NCI-H187 treated with DMSO at 0.1 percent for 48 hours (cell line): ENCODE measurements around the gene RAB42.
"Not testable (repeated sequence)": the region's sequence is repeated elsewhere in the genome, so short reads cannot be mapped to it uniquely, and the experiment has no call there.

Experiments
- DNase-seq: peaks from one replicate; lab custom pipeline; 2025; lab: John Stamatoyannopoulos, UW

RAB42 gene

GRCh38 chr1:28586585-28587391, 5.3 kb upstream of the RAB42 start:
- not testable (repeated sequence) for DNase-seq

DNA sequence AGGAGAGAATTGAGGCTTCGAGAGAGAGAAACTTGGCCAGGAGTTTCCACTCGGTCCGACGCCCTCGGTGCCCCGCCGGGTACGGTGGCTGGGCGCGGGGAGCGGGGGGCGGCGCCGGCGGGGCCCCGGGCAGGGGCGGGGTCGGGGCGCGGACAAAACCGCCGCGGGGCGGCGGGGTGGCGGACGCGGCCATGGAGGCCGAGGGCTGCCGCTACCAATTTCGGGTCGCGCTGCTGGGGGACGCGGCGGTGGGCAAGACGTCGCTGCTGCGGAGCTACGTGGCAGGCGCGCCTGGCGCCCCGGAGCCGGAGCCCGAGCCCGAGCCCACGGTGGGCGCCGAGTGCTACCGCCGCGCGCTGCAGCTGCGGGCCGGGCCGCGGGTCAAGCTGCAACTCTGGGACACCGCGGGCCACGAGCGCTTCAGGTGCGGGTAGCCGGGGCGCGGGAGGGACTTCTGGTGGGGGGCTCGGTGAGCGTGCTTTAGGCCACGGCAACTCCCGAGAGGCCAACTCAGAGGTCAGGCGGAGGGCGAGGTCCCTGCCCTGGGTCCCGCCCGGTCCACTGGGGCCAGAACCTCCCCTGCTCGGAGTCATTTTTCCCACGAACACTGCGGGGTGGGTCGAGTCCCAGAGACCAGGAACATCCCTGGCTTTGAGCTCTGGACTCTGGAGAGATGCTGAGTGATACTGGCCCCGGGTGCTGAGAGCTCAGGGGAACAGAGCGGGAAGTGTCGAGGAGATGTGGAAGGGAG, 431 bp downstream of the RAB42 start:
- no peak for DNase-seq

DNA sequence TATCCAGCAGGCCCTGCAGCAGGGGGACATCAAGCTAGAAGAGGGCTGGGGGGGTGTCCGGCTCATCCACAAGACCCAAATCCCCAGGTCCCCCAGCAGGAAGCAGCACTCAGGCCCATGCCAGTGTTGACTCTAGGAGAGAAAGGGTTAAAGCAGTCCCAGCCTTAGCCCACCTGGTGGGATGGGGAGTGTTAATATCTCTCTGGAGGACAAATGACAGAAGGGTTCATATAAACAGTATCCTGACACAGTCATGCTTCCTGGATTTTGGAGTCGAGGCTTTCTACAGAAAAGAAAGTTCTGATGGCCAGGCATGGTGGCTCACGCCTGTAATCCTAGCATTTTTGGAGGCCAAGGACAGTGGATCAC, 1.9 kb downstream of the RAB42 start:
- DNase-seq, result not testable (repeated sequence)

GRCh38 chr1:28594686-28595411, 2.8 kb downstream of the RAB42 start:
- DNase-seq, result not testable (repeated sequence)

GRCh38 chr1:28595412-28596191, 3.5 kb downstream of the RAB42 start:
- DNase-seq, result no peak

DNA sequence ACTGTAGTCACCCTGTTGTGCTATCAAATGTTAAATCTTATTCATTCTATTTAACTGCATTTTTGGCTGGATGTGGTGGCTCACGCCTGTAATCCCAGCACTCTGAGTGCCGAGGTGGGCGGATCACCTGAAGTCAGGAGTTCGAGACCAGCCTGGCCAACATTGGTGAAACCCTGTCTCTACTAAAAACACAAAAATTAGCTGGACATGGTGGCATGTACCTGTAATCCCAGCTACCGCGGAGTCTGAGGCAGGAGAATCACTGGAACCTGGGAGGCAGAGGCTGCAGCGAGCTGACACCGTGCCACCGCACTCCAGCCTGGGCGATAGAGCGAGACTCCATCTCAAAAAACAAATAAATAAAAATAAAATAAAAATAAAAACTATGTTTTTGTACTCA, 4.2 kb downstream of the RAB42 start:
- not testable (repeated sequence) for DNase-seq

GRCh38 chr1:28601696-28602095, 9.6 kb downstream of the RAB42 start:
- DNase-seq, result no peak

DNA sequence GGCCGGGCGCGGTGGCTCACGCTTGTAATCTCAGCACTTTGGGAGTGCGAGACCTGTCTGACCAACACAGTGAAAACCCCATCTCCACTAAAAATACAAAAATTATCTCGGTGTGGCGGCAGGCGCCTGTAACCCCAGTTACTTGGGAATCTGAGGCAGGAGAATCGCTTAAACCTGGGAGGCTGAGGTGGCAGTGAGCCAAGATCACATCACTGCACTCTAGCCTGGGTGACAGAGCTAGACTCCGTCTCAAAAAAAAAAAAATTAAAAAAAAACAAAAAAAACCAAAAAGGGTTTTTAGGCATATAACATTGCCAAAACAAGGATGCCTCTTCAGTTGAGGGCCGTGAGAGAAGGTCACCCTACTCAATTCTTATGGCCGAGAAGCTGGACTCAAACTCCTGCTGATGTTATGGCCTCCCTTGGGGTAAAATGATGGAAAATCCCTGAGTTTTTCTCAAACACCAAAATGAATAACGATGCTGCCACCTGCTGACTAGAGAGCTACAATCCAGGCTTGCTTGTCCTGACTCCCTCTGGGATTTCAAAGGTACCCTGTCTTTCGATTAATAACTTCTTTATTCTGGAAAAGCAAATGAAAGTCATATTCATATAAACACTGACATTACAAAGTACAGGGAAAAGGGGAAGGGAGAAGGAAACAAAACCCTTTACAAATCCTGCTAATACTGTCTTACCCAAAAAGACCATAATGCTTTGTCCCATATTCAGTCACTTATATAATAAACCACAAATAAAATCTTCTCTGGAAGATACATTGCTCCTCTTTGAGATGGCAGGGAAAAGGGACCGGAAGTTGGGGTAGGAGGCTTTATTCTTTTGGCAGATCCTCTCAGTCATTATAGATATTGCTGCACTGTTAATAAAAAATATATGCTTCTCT, 10.7 kb downstream of the RAB42 start:
- no peak for DNase-seq

DNA sequence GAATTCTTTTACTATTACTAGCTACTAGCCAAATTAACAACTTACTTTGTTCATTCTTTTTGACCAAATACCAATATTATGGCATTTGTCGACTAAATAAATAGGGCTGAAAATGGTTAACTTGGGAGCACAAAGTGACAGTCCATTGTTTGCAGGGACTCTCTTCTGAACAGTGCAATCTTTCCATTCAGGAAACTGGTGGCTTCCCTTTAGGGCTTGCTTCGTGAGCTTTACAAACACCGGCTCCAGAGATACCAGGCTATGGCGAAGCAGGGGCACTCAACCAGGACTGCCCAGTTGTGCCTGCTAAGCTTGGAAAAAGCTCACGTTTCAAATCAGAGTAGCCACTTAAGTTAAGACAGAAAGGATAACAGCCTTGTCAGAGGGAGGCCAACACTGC, 12.3 kb downstream of the RAB42 start:
- DNase-seq, result no peak

DNA sequence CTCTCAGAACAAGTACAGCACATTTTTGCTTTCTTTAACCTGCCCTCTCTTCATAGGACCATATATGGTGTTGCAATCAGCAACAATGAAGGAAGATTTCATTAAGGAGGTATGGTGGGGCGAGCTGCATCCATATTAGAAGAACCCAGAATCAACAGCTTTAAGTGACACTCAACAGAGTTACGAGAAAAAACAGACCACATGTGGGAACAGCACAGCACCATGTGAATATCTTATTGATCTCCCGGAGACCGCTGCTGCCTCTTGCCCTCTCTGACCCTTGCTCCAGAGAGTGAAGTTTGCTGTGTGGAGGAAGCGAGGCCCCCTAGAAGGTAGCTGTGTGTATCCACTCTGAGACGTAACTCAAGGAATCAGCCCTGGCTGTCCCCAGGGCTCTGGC, 12.9 kb downstream of the RAB42 start:
- DNase-seq, result no peak

- DNase-seq, result no peak
Measured at GRCh38 chr1:28606771-28607170, 14.7 kb downstream of the RAB42 start.

- no peak for DNase-seq
Measured at GRCh38 chr1:28613175-28613574, 21.1 kb downstream of the RAB42 start.

DNA sequence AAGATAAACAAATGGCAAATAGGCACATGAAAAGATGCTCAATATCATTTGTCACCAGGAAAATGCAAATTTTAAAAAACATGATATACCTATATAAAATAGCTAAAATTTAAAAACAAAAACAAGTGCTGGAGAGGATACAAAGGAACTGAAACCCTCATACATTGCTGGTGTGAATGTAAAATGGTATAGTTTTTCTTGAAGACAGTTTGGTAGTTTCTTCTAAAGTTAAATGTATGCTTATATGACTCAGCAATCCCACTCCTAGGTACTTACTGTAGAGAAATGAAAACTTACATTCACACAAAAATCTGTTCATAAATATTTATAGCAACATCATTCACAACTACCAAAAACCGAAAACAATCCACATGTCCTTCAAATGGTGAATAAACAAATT, 39.6 kb downstream of the RAB42 start:
- DNase-seq, result no peak

- DNase-seq, result no peak
Measured at GRCh38 chr1:28632560-28632959, 40.5 kb downstream of the RAB42 start.

GRCh38 chr1:28640766-28641165, 48.7 kb downstream of the RAB42 start:
- no peak for DNase-seq

- DNase-seq, result no peak
Measured at GRCh38 chr1:28642056-28642846, 50.2 kb downstream of the RAB42 start.

GRCh38 chr1:28642847-28643635, 51.0 kb downstream of the RAB42 start, which contains the start of gene TAF12:
TAF12 (minus strand) TSS chr1:28643067; CDS start chr1:28622081, 20,986 bp downstream.
- DNase-seq, result peak; percentile 51

- DNase-seq, result no peak
Measured at GRCh38 chr1:28644494-28644893, 52.4 kb downstream of the RAB42 start.
